ENCODE measurements around the gene FAM177A1. TPM values are rescaled to one million over a fixed set of nuclear protein-coding genes. Genes with fewer than 3 reads are reported as not detected.
"Not testable (repeated sequence)": the region's sequence is repeated elsewhere in the genome, so short reads cannot be mapped to it uniquely, and the experiment has no call there.

The FAM177A1 gene
- total RNA-seq, 1 donor = 48.7 TPM

DNA sequence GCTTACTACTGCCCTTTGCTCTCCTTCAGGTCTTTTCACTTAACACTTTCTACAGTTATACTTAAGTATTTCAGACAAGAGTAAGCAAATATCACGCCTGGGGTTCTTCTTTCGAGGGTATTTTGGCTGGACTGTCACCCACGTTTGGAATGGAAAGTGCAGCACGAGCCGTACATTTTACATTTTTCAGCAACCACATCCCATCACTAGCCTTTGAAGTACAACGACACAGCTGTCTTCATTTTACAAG lies 349 bp upstream of the FAM177A1 start:
- H3K4me1 ChIP-seq (ENCODE audit: insufficient read depth, low read length) = peaks cover 13% of the 10 kb centered on the region
- no peaks in the 10 kb centered on the region for H3K9me3 ChIP-seq (ENCODE audit: low read depth, low read length)
- peak overlapping the region; percentile 81 for H3K4me3 ChIP-seq (ENCODE audit: low read length)
- no peaks in the 10 kb centered on the region for H3K27me3 ChIP-seq (ENCODE audit: insufficient read depth, low read length)

DNA sequence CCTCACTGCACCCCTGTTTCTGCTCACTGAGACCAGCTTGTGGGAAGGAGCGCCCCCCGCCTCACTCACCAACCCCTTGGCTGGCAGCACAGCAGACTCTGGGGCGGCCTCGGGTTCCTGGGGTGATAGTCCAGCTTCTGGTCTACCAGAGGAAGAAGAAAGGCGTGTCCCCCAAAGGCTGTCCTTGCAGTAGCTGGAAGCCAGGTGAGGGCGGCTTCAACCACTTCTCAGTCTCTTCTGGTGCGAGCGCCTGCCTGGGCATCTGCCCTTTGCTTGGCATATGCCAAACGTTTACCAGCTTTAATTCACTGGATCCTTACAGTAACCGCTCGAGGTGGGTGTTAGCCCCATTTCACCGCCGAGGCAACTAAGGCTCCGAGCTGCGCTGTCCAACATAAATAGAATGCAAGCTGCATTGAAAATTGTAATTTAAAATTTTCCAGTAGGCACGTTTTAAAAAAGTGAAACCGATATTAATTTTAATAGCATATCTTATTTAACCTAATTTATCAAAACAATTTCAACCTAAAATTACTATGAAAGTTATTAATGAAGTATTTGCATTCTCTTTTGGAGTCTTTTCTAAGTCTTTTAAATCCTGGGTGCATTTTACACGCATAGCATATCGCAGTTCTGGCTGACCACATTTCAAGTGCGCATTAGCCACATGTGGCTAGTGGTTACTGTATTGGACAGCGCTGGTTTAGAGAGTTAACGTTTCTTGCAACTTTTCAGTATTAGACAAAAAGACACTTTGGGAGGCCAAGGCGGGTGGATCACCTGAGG lies 872 bp downstream of the FAM177A1 start:
- Histone ChIP-seq H3K9me3 (ENCODE audit: low read depth, low read length) (no peaks in the 10 kb centered on the region), H3K27me3 (ENCODE audit: insufficient read depth, low read length) (no peaks in the 10 kb centered on the region), H3K4me3 (ENCODE audit: low read length) (peak overlapping the region; percentile 81), H3K4me1 (ENCODE audit: insufficient read depth, low read length) (peaks cover 13% of the 10 kb centered on the region)

GRCh38 chr14:35047976-35048513 lies 2.0 kb downstream of the FAM177A1 start:
- Histone ChIP-seq H3K9me3 (ENCODE audit: low read depth, low read length) (no peaks in the 10 kb centered on the region), H3K4me3 (ENCODE audit: low read length) (no peak overlapping the region), H3K4me1 (ENCODE audit: insufficient read depth, low read length) (peaks cover 13% of the 10 kb centered on the region), H3K27me3 (ENCODE audit: insufficient read depth, low read length) (no peaks in the 10 kb centered on the region)

DNA sequence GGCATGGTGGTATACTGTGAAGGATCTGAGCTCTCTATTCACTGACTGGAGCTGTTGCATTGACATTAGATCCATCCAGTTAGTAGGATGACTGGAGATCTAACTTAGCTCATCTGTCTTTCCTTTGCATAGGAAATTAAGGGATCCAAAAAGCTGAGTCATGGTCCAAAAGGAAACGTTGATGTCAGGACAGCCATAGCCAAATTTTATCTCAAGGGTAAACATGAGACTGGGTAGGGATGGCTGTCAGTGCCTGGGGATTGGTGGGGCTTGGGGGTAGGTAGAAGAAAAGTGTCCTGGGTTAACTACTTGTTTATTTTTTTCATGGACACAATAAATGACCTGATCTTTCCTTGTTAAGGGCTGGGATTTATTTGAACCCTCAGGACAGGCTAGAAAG lies 4.6 kb downstream of the FAM177A1 start:
- no peaks in the 10 kb centered on the region for H3K27me3 ChIP-seq (ENCODE audit: insufficient read depth, low read length)
- peaks cover 13% of the 10 kb centered on the region for H3K4me1 ChIP-seq (ENCODE audit: insufficient read depth, low read length)
- no peak overlapping the region for H3K4me3 ChIP-seq (ENCODE audit: low read length)

DNA sequence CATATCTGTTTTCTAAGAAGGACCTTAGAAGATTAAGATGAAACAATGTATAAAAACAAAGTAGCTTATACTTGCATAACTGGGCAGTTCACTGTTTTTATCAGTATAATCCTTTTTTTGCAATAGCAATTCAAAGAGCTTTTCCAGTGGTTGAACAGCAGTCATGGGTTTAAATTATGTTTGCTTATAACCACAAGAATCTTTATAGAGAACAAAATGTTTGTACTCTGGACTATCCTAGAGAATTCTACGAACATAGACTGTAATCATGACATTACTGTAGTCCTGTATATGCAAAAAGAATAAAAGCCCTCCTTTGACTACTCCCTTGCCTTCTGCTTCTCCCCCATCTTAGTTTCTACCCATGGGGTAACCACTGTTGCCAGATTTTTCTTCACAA lies 5.7 kb downstream of the FAM177A1 start:
- Histone ChIP-seq H3K9me3 (ENCODE audit: low read depth, low read length) (no peaks in the 10 kb centered on the region), H3K4me3 (ENCODE audit: low read length) (no peak overlapping the region), H3K4me1 (ENCODE audit: insufficient read depth, low read length) (peaks cover 12% of the 10 kb centered on the region), H3K27me3 (ENCODE audit: insufficient read depth, low read length) (no peaks in the 10 kb centered on the region)

More for the DNA sequence above, 4.6 kb downstream of the FAM177A1 start:
- no peaks in the 10 kb centered on the region for H3K9me3 ChIP-seq (ENCODE audit: low read depth, low read length)

DNA sequence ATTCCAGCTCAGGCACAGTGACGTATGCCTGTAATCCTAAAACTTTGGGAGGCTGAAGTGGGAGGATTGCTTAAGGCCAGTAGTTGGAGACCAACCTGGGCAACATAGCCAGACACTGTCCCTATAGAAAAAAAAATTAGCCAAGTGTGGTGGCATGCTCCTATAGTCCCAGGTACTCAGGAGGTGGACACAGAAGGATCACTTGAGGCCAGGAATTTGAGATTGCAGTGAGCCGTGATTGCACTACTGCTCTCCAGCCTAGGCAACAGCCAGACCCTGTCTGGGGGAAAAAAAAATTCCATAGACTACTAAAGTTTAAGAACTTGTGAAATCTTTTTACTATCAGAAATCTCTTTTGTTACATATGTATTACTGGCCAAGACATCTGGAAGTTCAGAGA lies 6.6 kb downstream of the FAM177A1 start:
- Histone ChIP-seq H3K4me1 (ENCODE audit: insufficient read depth, low read length) (peaks cover 3% of the 10 kb centered on the region), H3K4me3 (ENCODE audit: low read length) (no peak overlapping the region), H3K9me3 (ENCODE audit: low read depth, low read length) (no peaks in the 10 kb centered on the region), H3K27me3 (ENCODE audit: insufficient read depth, low read length) (no peaks in the 10 kb centered on the region)

- not testable (repeated sequence) for H3K27me3 ChIP-seq (ENCODE audit: insufficient read depth, low read length); H3K9me3 ChIP-seq (ENCODE audit: low read depth, low read length); H3K4me3 ChIP-seq (ENCODE audit: low read length); H3K4me1 ChIP-seq (ENCODE audit: insufficient read depth, low read length)
Observed at GRCh38 chr14:35061113-35061791, 15.2 kb downstream of the FAM177A1 start.

GRCh38 chr14:35065731-35066130 lies 19.7 kb downstream of the FAM177A1 start:
- not testable (repeated sequence) for H3K27me3 ChIP-seq (ENCODE audit: insufficient read depth, low read length); H3K4me3 ChIP-seq (ENCODE audit: low read length); H3K4me1 ChIP-seq (ENCODE audit: insufficient read depth, low read length); H3K9me3 ChIP-seq (ENCODE audit: low read depth, low read length)

DNA sequence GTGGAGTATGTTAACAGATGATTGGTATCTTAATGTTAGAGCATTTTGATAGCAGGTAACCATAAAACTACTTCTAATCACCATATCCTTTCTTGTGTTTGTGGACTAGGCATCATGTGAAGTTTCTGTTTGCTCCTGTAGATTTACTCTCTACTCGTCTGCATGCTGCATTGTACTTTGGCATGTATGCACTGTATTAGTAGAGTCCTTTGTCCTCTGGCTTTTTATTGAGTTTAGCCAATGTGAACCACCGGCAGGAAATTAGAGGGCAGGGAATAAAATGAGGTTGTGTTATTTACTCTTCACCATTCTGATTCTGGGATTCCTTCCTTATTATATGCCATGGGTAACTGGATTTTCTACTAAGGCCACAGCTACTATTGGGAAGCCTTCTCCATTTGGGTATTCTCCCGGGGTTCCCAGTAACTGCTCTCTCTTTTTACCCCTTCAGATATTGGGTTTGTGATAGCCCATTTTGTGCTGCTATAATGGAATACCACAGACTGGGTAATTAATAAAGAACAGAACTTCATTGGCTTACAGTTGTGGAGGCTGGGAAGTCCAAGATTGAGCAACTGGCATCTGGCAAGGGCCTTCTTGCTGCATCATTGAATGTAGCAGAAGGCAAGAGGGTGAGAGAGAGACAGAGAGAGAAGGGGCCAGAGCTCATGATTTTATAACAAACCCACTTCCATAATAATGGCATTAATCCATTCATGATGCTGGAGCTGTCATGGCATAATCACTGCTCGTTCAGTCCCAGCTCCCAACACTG lies 22.4 kb downstream of the FAM177A1 start:
- Histone ChIP-seq H3K4me1 (ENCODE audit: insufficient read depth, low read length) (no peaks in the 10 kb centered on the region), H3K27me3 (ENCODE audit: insufficient read depth, low read length) (no peaks in the 10 kb centered on the region), H3K4me3 (ENCODE audit: low read length) (no peak overlapping the region), H3K9me3 (ENCODE audit: low read depth, low read length) (no peaks in the 10 kb centered on the region)

DNA sequence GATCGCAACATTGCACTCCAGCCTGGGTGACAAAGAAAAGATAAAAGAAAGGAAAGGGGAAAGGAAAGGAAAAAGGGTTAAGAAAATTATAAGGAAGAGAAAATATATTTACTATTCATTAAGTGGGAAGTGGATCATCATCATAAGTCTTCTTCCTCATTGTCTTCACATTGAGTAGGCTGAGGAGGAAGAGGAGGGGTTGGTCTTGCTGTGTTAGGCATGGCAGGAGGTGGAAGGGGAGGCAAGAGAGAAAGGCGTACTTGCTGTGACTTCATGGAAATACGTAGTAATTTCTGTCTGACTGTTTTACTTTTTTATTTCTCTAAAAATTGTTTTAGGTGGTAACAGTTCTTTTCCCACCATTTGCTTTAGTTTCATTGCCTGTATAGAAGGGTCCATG lies 26.2 kb downstream of the FAM177A1 start:
- Histone ChIP-seq H3K9me3 (ENCODE audit: low read depth, low read length) (no peaks in the 10 kb centered on the region), H3K27me3 (ENCODE audit: insufficient read depth, low read length) (no peaks in the 10 kb centered on the region), H3K4me1 (ENCODE audit: insufficient read depth, low read length) (no peaks in the 10 kb centered on the region), H3K4me3 (ENCODE audit: low read length) (no peak overlapping the region)

DNA sequence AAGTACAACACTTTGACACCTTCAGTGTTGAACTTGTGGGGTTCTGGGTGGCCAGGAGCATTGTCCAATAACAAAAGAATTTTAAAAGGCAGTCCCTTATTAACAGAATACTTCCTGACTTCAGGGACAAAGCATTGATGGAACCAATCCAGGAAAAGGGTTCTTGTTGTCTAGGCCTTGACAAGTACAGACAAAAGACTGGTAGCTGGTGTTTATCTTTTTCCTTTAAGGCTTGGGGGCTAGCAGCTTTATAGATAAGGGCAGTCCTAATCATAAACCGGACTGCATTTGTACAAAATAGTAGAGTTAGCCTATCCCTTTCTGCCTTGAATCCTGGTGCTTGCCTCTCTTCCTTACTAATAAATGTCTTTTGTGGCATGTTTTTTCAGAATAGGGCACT lies 27.4 kb downstream of the FAM177A1 start:
- Histone ChIP-seq H3K4me1 (ENCODE audit: insufficient read depth, low read length) (no peaks in the 10 kb centered on the region), H3K4me3 (ENCODE audit: low read length) (no peak overlapping the region), H3K27me3 (ENCODE audit: insufficient read depth, low read length) (no peaks in the 10 kb centered on the region), H3K9me3 (ENCODE audit: low read depth, low read length) (no peaks in the 10 kb centered on the region)

DNA sequence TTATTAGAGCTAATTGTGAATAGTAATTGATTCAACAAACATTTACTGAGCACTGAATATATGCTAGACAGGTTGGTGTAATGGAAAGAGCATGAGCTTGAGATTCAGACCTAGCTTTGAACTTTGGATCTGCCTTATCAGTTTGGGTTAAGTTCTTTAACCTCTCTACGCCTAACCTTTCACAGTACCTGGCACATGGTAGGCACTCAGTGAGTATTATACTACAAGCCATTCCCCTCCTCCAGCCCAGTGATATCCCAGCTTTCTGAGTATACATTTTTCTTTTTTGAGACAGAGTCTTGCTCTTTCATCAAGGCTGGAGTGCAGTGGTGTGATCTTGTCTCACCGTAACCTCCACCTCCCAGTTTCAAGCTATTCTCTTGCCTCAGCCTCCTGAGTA lies 32.0 kb downstream of the FAM177A1 start:
- no peaks in the 10 kb centered on the region for H3K9me3 ChIP-seq (ENCODE audit: low read depth, low read length)
- no peaks in the 10 kb centered on the region for H3K27me3 ChIP-seq (ENCODE audit: insufficient read depth, low read length)
- H3K4me1 ChIP-seq (ENCODE audit: insufficient read depth, low read length) = no peaks in the 10 kb centered on the region
- H3K4me3 ChIP-seq (ENCODE audit: low read length) = no peak overlapping the region

DNA sequence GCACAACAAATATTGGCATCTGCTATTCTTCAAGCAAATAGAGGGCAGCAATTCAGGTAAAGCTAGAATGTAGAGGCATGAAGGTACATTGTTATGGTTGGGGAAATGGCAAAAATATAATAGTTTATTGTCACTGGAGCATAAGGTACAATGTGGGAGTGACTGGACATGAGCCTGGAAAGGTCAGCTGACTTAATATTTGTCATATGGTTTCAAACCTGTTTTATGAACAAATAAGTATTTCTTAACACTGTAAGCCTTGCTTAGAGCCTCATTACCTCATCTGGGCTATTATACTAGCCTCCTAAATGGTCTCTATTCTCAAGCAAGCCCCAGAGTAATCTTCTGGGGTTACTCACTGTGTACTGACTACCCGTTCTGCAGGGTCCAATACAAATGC lies 33.7 kb downstream of the FAM177A1 start:
- Histone ChIP-seq H3K4me3 (ENCODE audit: low read length) (no peak overlapping the region), H3K9me3 (ENCODE audit: low read depth, low read length) (no peaks in the 10 kb centered on the region), H3K4me1 (ENCODE audit: insufficient read depth, low read length) (no peaks in the 10 kb centered on the region), H3K27me3 (ENCODE audit: insufficient read depth, low read length) (no peaks in the 10 kb centered on the region)

DNA sequence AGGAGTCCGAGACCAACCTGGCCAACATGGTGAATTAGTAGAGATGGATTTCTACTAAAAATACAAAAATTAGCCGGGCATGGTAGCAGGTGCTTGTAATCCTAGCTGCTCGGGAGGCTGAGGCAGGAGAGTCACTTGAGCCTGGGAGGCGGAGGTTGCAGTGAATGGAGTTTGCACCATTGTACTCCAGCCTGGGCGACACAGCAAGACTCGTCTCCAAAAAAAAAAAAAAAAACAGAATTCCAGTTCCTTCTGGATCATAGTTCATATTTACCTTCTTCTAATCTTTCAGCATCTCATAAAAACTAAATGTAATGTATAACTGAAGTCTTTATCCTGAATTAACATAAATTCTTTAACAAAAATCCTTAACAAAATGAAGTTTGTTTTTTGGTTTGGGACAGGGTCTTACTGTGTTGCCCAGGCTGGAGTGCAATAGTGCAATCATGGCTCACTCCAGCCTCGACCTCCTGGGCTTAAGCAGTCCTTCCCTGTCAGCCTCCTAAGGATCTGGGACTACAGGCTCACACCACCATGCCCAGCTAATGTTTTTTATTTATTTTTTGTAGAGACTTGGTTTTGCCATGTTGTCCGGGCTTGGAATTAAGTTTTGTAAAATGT lies 37.6 kb downstream of the FAM177A1 start:
- H3K9me3 ChIP-seq (ENCODE audit: low read depth, low read length) = no peaks in the 10 kb centered on the region
- no peaks in the 10 kb centered on the region for H3K4me1 ChIP-seq (ENCODE audit: insufficient read depth, low read length)
- no peak overlapping the region for H3K4me3 ChIP-seq (ENCODE audit: low read length)
- H3K27me3 ChIP-seq (ENCODE audit: insufficient read depth, low read length) = no peaks in the 10 kb centered on the region

DNA sequence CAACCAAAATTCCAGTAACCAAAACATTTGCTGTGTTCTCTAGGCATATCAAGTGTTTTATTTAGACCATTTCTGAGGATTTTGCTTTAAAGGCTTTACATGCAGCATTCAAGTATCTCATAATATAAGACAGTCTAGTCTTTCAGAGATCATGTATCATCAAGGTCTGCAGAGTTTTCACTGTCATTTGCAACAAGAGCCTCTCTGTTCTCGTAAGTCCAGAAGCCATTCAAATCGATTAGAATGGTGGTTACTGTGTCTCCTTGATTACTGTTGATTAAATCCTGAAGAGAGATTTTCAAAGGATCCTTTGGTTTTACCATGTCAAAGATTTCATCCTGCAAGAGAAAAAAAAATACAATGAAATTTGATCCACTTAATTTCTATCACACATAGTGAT lies 39.4 kb downstream of the FAM177A1 start:
- no peaks in the 10 kb centered on the region for H3K27me3 ChIP-seq (ENCODE audit: insufficient read depth, low read length)
- no peak overlapping the region for H3K4me3 ChIP-seq (ENCODE audit: low read length)
- no peaks in the 10 kb centered on the region for H3K4me1 ChIP-seq (ENCODE audit: insufficient read depth, low read length)
- H3K9me3 ChIP-seq (ENCODE audit: low read depth, low read length) = no peaks in the 10 kb centered on the region
